SK-N-SH (cell line): ENCODE measurements around the gene GRIP1.

Source experiments
- CHD2 ChIP-seq: fragments of 150-350 bp; IDR thresholded peaks from 2 replicates; pipeline ENCODE4 v1.6.1; 2018; ENCODE audit warnings: low read length; ENCODE audit not compliant: partially characterized antibody
- EP300 ChIP-seq, 2 experiments: IDR thresholded peaks; 2 replicates each; pipeline versions ENCODE4 v1.4.0 to v1.6.1; 2012; ENCODE audit warnings: borderline replicate concordance in 1 of 2, low read depth in 1 of 2, low read length in 1 of 2
- EZH2phosphoT487 ChIP-seq: fragments of 200-600 bp; sonication (generic); IDR thresholded peaks from 2 replicates; pipeline ENCODE4 v1.6.1; 2017; ENCODE audit warnings: low read depth, mixed run types, mild to moderate bottlenecking, antibody characterized with exemption, moderate library complexity, borderline replicate concordance
- GABPA ChIP-seq: IDR thresholded peaks from 2 replicates; pipeline ENCODE4 v1.4.0; 2012; ENCODE audit warnings: low read depth, mild to moderate bottlenecking
- GATA2 ChIP-seq: sonication (generic); formaldehyde crosslinking; IDR thresholded peaks from 2 replicates; pipeline ENCODE4 v1.5.0; 2020; ENCODE audit warnings: mild to moderate bottlenecking, missing genetic modification reagents
- RFX5 ChIP-seq: IDR thresholded peaks from 2 replicates; pipeline ENCODE4 v1.6.1; 2012; ENCODE audit warnings: mild to moderate bottlenecking, improper control_type of control experiment, low read length
- TF ChIP-seq, protein P1 (sequence below): fragments of 200-600 bp; sonication (generic); IDR thresholded peaks from 2 replicates; pipeline ENCODE4 v1.6.1; 2017; ENCODE audit warnings: antibody characterized with exemption, mild to moderate bottlenecking, moderate library complexity
- TF ChIP-seq, protein P2 (sequence below): IDR thresholded peaks from 2 replicates; pipeline ENCODE4 v1.6.1; 2012; ENCODE audit warnings: mild to moderate bottlenecking, low read depth, low read length, moderate library complexity

DNA sequence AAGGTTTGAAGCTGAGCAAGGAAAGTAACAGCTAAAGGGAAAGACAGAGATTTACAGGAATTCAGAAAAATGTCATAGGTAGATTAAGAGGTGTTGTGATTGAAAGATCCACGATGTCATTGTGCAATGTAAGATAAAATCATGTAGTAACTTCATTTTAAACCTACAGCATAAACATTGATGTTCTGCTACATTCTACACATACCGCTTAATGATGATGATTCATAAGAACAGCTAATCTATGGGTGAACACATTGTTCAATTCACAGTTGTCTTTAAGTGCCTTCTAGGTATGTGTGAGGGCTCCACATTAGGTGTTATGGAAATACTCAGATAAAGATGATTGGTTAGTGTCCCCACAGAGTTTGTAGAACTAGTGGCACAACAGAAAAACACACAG is 170.9 kb downstream of the GRIP1 start:
- TF ChIP-seq, protein P1, sequence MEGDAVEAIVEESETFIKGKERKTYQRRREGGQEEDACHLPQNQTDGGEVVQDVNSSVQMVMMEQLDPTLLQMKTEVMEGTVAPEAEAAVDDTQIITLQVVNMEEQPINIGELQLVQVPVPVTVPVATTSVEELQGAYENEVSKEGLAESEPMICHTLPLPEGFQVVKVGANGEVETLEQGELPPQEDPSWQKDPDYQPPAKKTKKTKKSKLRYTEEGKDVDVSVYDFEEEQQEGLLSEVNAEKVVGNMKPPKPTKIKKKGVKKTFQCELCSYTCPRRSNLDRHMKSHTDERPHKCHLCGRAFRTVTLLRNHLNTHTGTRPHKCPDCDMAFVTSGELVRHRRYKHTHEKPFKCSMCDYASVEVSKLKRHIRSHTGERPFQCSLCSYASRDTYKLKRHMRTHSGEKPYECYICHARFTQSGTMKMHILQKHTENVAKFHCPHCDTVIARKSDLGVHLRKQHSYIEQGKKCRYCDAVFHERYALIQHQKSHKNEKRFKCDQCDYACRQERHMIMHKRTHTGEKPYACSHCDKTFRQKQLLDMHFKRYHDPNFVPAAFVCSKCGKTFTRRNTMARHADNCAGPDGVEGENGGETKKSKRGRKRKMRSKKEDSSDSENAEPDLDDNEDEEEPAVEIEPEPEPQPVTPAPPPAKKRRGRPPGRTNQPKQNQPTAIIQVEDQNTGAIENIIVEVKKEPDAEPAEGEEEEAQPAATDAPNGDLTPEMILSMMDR = no peak
- TF ChIP-seq GABPA (no peak), EP300 (IDR thresholded peaks at IDR 0.05; ENCODE audit: borderline replicate concordance in 1 of 2, low read depth in 1 of 2, low read length in 1 of 2) (no peak), CHD2 (no peak), GATA2 (CRISPR knock-in tag) (no peak), EZH2phosphoT487 (no peak), RFX5 (no peak)
- TF ChIP-seq, protein P2, sequence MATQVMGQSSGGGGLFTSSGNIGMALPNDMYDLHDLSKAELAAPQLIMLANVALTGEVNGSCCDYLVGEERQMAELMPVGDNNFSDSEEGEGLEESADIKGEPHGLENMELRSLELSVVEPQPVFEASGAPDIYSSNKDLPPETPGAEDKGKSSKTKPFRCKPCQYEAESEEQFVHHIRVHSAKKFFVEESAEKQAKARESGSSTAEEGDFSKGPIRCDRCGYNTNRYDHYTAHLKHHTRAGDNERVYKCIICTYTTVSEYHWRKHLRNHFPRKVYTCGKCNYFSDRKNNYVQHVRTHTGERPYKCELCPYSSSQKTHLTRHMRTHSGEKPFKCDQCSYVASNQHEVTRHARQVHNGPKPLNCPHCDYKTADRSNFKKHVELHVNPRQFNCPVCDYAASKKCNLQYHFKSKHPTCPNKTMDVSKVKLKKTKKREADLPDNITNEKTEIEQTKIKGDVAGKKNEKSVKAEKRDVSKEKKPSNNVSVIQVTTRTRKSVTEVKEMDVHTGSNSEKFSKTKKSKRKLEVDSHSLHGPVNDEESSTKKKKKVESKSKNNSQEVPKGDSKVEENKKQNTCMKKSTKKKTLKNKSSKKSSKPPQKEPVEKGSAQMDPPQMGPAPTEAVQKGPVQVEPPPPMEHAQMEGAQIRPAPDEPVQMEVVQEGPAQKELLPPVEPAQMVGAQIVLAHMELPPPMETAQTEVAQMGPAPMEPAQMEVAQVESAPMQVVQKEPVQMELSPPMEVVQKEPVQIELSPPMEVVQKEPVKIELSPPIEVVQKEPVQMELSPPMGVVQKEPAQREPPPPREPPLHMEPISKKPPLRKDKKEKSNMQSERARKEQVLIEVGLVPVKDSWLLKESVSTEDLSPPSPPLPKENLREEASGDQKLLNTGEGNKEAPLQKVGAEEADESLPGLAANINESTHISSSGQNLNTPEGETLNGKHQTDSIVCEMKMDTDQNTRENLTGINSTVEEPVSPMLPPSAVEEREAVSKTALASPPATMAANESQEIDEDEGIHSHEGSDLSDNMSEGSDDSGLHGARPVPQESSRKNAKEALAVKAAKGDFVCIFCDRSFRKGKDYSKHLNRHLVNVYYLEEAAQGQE = no peak
